Measurements from ENCODE around the gene SIM1.

Gene SIM1

DNA sequence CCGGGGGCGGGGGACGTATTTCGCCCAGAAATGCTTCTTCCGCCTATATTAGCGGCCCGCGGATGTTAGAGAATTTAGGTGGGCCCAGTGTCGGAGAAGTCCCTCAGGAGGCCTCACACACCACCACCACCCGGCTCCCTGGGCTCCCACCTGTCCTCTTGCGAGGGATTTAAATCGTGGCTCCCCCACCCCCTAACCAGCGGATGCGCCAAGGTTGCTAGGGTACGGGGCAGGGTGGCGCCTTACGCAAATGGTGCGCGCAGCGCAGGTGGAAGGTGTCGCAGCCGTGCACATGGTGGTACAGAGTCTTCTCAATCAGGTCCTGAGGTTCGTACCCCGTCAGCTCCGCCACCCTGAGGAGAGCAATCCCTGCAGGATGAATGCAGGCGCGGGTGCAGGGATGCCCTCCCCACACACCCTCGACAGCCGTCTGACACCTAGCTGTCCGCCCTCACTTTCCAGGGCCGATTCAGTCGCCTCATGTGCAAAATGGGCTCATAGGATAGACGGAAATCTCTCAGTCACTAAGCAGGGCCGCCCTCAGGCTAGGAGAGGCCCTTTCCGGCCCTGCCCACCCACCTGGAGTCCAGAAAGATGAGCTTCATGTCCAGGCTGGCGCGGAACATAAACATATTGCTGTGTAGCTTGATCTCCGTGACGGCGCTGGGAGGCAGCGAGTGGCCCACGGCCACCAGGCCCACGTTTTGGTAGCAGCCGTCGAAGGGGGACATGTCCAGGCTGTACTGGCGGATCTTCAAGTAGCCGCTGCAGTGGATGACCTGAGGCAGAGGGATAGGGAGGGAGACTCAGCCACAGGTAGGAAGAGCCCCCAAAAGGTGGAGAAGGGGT lies 16.6 kb downstream of the SIM1 start:
- no peak for TF ChIP-seq USF1 (IDR thresholded peaks at IDR 0.05)
- no peak for TF ChIP-seq CREB1 (IDR thresholded peaks at IDR 0.05; ENCODE audit: low read depth)
- no peak for TF ChIP-seq TAF1 (IDR thresholded peaks at IDR 0.05; ENCODE audit: low read depth)
- no peak for TF ChIP-seq REST (IDR thresholded peaks at IDR 0.05; ENCODE audit: low read depth)
- TF ChIP-seq ZBTB7A (IDR thresholded peaks at IDR 0.05; ENCODE audit: low read depth): no peak
- TF ChIP-seq EGR1 (IDR thresholded peaks at IDR 0.05): no peak
- TF ChIP-seq RAD21 (IDR thresholded peaks at IDR 0.05; ENCODE audit: low read depth): no peak
- no peak for TF ChIP-seq EP300 (IDR thresholded peaks at IDR 0.05; ENCODE audit: borderline replicate concordance)
- TF ChIP-seq, protein P1, sequence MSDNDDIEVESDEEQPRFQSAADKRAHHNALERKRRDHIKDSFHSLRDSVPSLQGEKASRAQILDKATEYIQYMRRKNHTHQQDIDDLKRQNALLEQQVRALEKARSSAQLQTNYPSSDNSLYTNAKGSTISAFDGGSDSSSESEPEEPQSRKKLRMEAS (IDR thresholded peaks at IDR 0.05): no peak
- TF ChIP-seq FOXM1 (IDR thresholded peaks at IDR 0.05; ENCODE audit: borderline replicate concordance, low read depth): no peak
- TF ChIP-seq TCF12 (IDR thresholded peaks at IDR 0.05; ENCODE audit: low read depth): no peak
- TF ChIP-seq TEAD4 (IDR thresholded peaks at IDR 0.05): no peak
- no peak for TF ChIP-seq CEBPB (IDR thresholded peaks at IDR 0.05)
- TF ChIP-seq NFIC (IDR thresholded peaks at IDR 0.05): no peak

- TF ChIP-seq CREB1 (IDR thresholded peaks at IDR 0.05; ENCODE audit: low read depth) (no peak), EP300 (IDR thresholded peaks at IDR 0.05; ENCODE audit: borderline replicate concordance) (no peak), FOXM1 (IDR thresholded peaks at IDR 0.05; ENCODE audit: borderline replicate concordance, low read depth) (no peak), USF1 (IDR thresholded peaks at IDR 0.05) (no peak), ZBTB7A (IDR thresholded peaks at IDR 0.05; ENCODE audit: low read depth) (no peak), YY1 (IDR thresholded peaks at IDR 0.05; ENCODE audit: low read depth) (no peak), TCF12 (IDR thresholded peaks at IDR 0.05; ENCODE audit: low read depth) (no peak), CEBPB (IDR thresholded peaks at IDR 0.05) (no peak), REST (IDR thresholded peaks at IDR 0.05; ENCODE audit: low read depth) (no peak), EGR1 (IDR thresholded peaks at IDR 0.05) (no peak), RAD21 (IDR thresholded peaks at IDR 0.05; ENCODE audit: low read depth) (no peak), TEAD4 (IDR thresholded peaks at IDR 0.05) (no peak), NFIC (IDR thresholded peaks at IDR 0.05) (no peak), TAF1 (IDR thresholded peaks at IDR 0.05; ENCODE audit: low read depth) (no peak)
- TF ChIP-seq, protein P1 (IDR thresholded peaks at IDR 0.05): no peak
Measured at GRCh38 chr6:100447081-100447899, 17.4 kb downstream of the SIM1 start.

- TF ChIP-seq EGR1 (IDR thresholded peaks at IDR 0.05): no peak
- no peak for TF ChIP-seq TEAD4 (IDR thresholded peaks at IDR 0.05)
- no peak for TF ChIP-seq USF1 (IDR thresholded peaks at IDR 0.05)
Measured at GRCh38 chr6:100446115-100447080, 18.3 kb downstream of the SIM1 start.

GRCh38 chr6:100445512-100445911 lies 19.2 kb downstream of the SIM1 start:
- TF ChIP-seq NFIC (IDR thresholded peaks at IDR 0.05) (no peak), RAD21 (IDR thresholded peaks at IDR 0.05; ENCODE audit: low read depth) (no peak), USF1 (IDR thresholded peaks at IDR 0.05) (no peak), ZBTB7A (IDR thresholded peaks at IDR 0.05; ENCODE audit: low read depth) (no peak), YY1 (IDR thresholded peaks at IDR 0.05; ENCODE audit: low read depth) (no peak), TAF1 (IDR thresholded peaks at IDR 0.05; ENCODE audit: low read depth) (no peak), TCF12 (IDR thresholded peaks at IDR 0.05; ENCODE audit: low read depth) (no peak), EP300 (IDR thresholded peaks at IDR 0.05; ENCODE audit: borderline replicate concordance) (no peak), FOXM1 (IDR thresholded peaks at IDR 0.05; ENCODE audit: borderline replicate concordance, low read depth) (no peak), CEBPB (IDR thresholded peaks at IDR 0.05) (no peak), CREB1 (IDR thresholded peaks at IDR 0.05; ENCODE audit: low read depth) (no peak), EGR1 (IDR thresholded peaks at IDR 0.05) (no peak), REST (IDR thresholded peaks at IDR 0.05; ENCODE audit: low read depth) (no peak), TEAD4 (IDR thresholded peaks at IDR 0.05) (no peak)
- TF ChIP-seq, protein P1 (IDR thresholded peaks at IDR 0.05): no peak
